ENCODE measurements around the gene KCNV2.

DNA sequence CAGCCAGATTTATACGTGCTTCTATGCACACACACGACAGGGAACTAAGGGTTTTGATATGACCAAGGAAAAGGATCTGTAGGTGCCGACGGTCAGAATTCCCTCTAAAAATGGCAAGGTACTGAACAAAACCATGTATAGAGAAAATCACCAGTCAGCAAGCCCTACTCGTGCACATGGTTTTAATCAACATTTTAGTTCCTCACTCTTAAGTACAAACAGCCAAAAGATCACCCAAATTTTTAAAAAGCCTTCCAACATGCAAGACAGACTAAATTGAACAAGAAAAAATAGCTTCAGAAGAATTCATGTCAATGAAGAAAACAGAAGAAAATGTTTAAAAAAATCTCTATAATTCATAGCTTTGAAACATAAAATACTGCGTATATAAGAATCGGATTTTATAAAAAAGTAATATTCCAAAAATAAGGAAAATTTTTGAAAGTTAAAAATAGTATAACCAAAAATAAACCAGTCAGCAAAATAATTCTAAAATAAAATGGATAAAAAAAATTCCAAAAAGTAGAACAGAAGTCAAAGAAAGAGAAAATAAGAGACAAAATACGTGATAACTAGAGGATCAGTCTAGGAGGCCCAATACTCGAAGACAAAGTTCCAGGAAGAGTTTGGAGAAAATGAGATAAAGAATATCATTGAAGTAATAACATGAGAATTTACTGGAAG, 43.0 kb upstream of the KCNV2 start:
- TF ChIP-seq GTF2F1 (IDR thresholded peaks at IDR 0.05; ENCODE audit: low read length) (no peak), CHD2 (IDR thresholded peaks at IDR 0.05; ENCODE audit: low read depth, low read length) (no peak), SMC3 (IDR thresholded peaks at IDR 0.05; ENCODE audit: low read length) (no peak), HDAC2 (CRISPR knock-in tag; IDR thresholded peaks at IDR 0.05) (no peak), CCAR2 (optimal IDR thresholded peaks at IDR 0.05; ENCODE audit: low read depth, low read length) (no peak)
- TF ChIP-seq, protein P1, sequence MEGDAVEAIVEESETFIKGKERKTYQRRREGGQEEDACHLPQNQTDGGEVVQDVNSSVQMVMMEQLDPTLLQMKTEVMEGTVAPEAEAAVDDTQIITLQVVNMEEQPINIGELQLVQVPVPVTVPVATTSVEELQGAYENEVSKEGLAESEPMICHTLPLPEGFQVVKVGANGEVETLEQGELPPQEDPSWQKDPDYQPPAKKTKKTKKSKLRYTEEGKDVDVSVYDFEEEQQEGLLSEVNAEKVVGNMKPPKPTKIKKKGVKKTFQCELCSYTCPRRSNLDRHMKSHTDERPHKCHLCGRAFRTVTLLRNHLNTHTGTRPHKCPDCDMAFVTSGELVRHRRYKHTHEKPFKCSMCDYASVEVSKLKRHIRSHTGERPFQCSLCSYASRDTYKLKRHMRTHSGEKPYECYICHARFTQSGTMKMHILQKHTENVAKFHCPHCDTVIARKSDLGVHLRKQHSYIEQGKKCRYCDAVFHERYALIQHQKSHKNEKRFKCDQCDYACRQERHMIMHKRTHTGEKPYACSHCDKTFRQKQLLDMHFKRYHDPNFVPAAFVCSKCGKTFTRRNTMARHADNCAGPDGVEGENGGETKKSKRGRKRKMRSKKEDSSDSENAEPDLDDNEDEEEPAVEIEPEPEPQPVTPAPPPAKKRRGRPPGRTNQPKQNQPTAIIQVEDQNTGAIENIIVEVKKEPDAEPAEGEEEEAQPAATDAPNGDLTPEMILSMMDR (CRISPR knock-in tag; IDR thresholded peaks at IDR 0.05), result no peak
